C4-2B (cell line): ENCODE results near the gene FAM162A.

Source experiments
- ZFX ChIP-seq: fragments of 450-650 bp; IDR thresholded peaks from 2 replicates; pipeline ENCODE4 v1.6.1; 2017
- TF ChIP-seq, protein P1 (sequence below): fragments of 450-650 bp; conservative IDR thresholded peaks from 2 replicates; pipeline ENCODE4 v1.5.1; 2017; ENCODE audit warnings: mild to moderate bottlenecking

DNA sequence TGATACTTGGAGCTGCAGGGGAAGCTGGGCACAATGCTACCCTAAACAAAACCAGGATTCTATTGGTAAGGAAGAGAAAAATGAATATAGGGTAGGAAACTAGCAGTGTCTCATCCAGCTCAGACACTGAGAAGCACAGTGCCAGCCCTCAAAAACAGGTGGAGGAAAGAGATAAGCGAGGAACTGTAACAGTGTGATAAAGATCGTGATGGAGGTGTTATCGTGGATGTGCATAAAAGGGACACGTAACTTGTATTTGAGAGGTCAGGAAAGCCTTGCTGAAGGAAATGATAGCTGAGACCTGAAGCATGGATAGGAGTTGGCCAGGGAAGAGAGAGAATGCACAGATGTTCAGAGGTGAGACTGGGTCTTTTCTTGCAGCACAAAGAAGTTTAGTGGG, 28.4 kb upstream of the FAM162A start:
- TF ChIP-seq, protein P1, sequence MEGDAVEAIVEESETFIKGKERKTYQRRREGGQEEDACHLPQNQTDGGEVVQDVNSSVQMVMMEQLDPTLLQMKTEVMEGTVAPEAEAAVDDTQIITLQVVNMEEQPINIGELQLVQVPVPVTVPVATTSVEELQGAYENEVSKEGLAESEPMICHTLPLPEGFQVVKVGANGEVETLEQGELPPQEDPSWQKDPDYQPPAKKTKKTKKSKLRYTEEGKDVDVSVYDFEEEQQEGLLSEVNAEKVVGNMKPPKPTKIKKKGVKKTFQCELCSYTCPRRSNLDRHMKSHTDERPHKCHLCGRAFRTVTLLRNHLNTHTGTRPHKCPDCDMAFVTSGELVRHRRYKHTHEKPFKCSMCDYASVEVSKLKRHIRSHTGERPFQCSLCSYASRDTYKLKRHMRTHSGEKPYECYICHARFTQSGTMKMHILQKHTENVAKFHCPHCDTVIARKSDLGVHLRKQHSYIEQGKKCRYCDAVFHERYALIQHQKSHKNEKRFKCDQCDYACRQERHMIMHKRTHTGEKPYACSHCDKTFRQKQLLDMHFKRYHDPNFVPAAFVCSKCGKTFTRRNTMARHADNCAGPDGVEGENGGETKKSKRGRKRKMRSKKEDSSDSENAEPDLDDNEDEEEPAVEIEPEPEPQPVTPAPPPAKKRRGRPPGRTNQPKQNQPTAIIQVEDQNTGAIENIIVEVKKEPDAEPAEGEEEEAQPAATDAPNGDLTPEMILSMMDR: no peak
- TF ChIP-seq ZFX: no peak
